Hepatocyte (in vitro differentiated cells): ENCODE measurements around the gene MED15. TPM values are rescaled to one million over a fixed set of nuclear protein-coding genes. Genes with fewer than 3 reads are reported as not detected.

Source experiments
- DNase-seq: peaks from one replicate; pipeline ENCODE4 v3.0.0-alpha.2; 2016; ENCODE audit warnings: low spot score
- H2AFZ ChIP-seq: fragments of 200-600 bp; sonication (generic); 2 replicates; pipeline ENCODE4 v1.6.0; 2016; ENCODE audit warnings: antibody characterized with exemption, mild to moderate bottlenecking
- H3K27ac ChIP-seq: fragments of 200-600 bp; sonication (generic); 2 replicates; pipeline ENCODE4 v1.5.1; 2016; ENCODE audit warnings: mild to moderate bottlenecking
- H3K27me3 ChIP-seq: fragments of 200-600 bp; sonication (generic); 2 replicates; pipeline ENCODE4 v1.6.1; 2016
- H3K36me3 ChIP-seq: fragments of 200-600 bp; sonication (generic); replicated peaks from 2 replicates; pipeline ENCODE4 v1.5.1; 2016; ENCODE audit warnings: low read depth; ENCODE audit not compliant: insufficient read depth
- H3K4me1 ChIP-seq: fragments of 200-600 bp; sonication (generic); 2 replicates; pipeline ENCODE4 v1.5.1; 2016; ENCODE audit warnings: mild to moderate bottlenecking, moderate library complexity; ENCODE audit not compliant: insufficient read depth
- H3K4me2 ChIP-seq: fragments of 200-600 bp; sonication (generic); 2 replicates; pipeline ENCODE4 v1.6.0; 2016
- H3K4me3 ChIP-seq: fragments of 200-600 bp; sonication (generic); 2 replicates; pipeline ENCODE4 v1.5.1; 2016; ENCODE audit warnings: mild to moderate bottlenecking
- H3K79me2 ChIP-seq: fragments of 200-600 bp; sonication (generic); 2 replicates; pipeline ENCODE4 v1.6.0; 2017; ENCODE audit warnings: mild to moderate bottlenecking
- H3K9me2 ChIP-seq: fragments of 200-600 bp; sonication (generic); replicated peaks from 2 replicates; pipeline ENCODE4 v1.6.0; 2017; ENCODE audit warnings: mild to moderate bottlenecking; ENCODE audit not compliant: insufficient read depth
- H3K9me3 ChIP-seq: fragments of 200-600 bp; sonication (generic); 2 replicates; pipeline ENCODE4 v1.5.1; 2016; ENCODE audit warnings: low read depth, mild to moderate bottlenecking
- H4K20me1 ChIP-seq: fragments of 200-600 bp; sonication (generic); 2 replicates; pipeline ENCODE4 v1.6.0; 2016; ENCODE audit warnings: mild to moderate bottlenecking; ENCODE audit not compliant: insufficient read depth, poor library complexity, severe bottlenecking
- EZH2 ChIP-seq: fragments of 200-600 bp; sonication (generic); IDR thresholded peaks from 2 replicates; pipeline ENCODE4 v1.6.1; 2016; ENCODE audit warnings: antibody characterized with exemption, mild to moderate bottlenecking, borderline replicate concordance
- EZH2phosphoT487 ChIP-seq: fragments of 200-600 bp; sonication (generic); IDR thresholded peaks from one replicate; pipeline ENCODE4 v1.6.1; 2018; ENCODE audit warnings: antibody characterized with exemption, mild to moderate bottlenecking, low read depth, moderate library complexity; ENCODE audit not compliant: unreplicated experiment, severe bottlenecking
- WGBS: methylation state at CpG from one replicate; pipeline ENCODE4 v1.1.6; 2016; ENCODE audit warnings: low lambda C conversion rate; ENCODE audit errors: missing lambda C conversion rate; 5-methylcytosine and 5-hydroxymethylcytosine counted together
- polyA plus RNA-seq: library from polyadenylated mRNA; unstranded; fragments of >200 nt; fragmentation: Nextera tagmentation; extraction: Ambion mirVana; gene quantifications from 2 replicates; pipeline ENCODE4 v1.2.1, GENCODE V29; 2016
- total RNA-seq: library from RNA; depleted of rRNA; stranded (reverse); fragments of >200 nt; gene quantifications from 2 replicates; pipeline ENCODE4 v1.2.3, GENCODE V29; 2014
- TF ChIP-seq, protein P1 (sequence below): fragments of 200-600 bp; sonication (generic); IDR thresholded peaks from 2 replicates; pipeline ENCODE4 v1.5.1; 2016; ENCODE audit warnings: antibody characterized with exemption, mild to moderate bottlenecking; ENCODE audit not compliant: poor library complexity

Gene MED15
- total and polyA plus RNA-seq, 2 experiments from 2014 or later, result 31.5 to 53.1 TPM

DNA sequence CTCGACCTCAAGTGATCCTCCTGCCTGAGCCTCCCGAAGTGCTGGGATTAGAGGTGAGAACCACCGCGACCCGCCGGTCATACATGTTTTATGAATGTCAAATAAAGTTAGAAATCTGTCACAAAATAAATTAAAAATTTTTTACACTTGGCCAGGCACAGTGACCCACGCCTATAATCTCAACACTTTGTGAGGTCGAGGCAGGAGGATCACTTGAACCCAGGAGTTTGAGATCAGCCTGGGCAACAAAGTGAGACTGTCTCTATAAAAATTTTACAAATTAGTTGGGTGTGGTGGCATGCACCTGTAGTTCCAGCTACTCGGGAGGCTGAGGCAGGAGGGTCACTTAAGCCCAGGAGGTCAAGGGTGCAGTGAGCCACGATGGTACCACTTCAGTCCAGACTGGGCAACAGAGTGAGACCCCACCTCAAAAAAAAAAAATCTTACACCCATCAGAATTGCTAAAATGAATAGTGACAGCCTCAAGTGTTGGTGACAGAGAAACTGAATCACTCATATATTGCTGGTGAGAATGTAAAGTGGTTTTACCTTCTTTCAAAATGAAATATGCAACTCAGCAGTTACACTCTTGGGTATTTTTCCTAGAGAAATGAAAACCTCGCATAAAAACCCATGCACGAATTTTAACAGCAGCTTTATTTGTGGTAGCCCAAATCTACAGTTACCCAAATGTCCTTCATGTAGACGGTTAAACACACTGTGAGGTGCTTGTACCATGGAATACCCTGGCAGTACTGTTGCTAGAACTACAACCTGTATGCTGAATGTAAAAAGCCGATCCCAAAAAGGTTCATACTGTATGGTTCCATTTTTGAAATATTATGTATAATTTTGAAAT, 55.4 kb downstream of the MED15 start:
- no peak for DNase-seq
- H3K27ac ChIP-seq, result no peak overlapping the region

DNA sequence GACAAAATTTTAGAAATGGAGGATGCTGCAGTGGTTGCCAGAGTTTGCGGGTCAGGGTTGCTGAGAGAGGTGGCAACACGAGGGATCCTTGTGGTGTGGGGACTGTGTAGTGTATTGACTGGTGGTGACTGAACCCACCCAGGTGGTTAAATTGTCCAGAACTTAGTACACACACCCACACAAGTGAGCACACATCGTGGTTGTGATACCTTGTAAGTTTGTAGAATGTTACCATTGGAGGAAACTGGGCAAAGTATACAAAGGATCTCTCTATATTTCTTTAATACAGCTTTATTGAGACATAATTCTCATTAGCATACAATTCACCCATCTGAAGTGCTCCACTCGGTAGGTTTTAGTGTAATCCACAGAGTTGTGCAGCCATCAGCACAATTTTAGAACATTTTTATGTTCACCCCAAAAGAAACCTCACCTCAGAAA, 56.1 kb downstream of the MED15 start:
- no peak for DNase-seq
- peaks cover 26% of the 10 kb centered on the region for H3K79me2 ChIP-seq
- no peak overlapping the region for H3K4me2 ChIP-seq
- H3K9me2 ChIP-seq, result no peaks in the 10 kb centered on the region
- peaks cover 16% of the 10 kb centered on the region for H3K4me1 ChIP-seq
- H3K27me3 ChIP-seq, result no peaks in the 10 kb centered on the region
- H3K9me3 ChIP-seq, result no peaks in the 10 kb centered on the region
- 92% methylated on average over 4 of the region's 4 CpGs for WGBS
- no peak overlapping the region for H3K27ac ChIP-seq
- peaks cover 6% of the 10 kb centered on the region for H3K36me3 ChIP-seq
- H4K20me1 ChIP-seq, result peaks cover 3% of the 10 kb centered on the region
- TF ChIP-seq EZH2phosphoT487, result no peak
- TF ChIP-seq, protein P1, sequence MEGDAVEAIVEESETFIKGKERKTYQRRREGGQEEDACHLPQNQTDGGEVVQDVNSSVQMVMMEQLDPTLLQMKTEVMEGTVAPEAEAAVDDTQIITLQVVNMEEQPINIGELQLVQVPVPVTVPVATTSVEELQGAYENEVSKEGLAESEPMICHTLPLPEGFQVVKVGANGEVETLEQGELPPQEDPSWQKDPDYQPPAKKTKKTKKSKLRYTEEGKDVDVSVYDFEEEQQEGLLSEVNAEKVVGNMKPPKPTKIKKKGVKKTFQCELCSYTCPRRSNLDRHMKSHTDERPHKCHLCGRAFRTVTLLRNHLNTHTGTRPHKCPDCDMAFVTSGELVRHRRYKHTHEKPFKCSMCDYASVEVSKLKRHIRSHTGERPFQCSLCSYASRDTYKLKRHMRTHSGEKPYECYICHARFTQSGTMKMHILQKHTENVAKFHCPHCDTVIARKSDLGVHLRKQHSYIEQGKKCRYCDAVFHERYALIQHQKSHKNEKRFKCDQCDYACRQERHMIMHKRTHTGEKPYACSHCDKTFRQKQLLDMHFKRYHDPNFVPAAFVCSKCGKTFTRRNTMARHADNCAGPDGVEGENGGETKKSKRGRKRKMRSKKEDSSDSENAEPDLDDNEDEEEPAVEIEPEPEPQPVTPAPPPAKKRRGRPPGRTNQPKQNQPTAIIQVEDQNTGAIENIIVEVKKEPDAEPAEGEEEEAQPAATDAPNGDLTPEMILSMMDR, result no peak
- H3K4me3 ChIP-seq, result no peak overlapping the region
- no peak overlapping the region for H2AFZ ChIP-seq

More for the DNA sequence above, 55.4 kb downstream of the MED15 start:
- peaks cover 14% of the 10 kb centered on the region for H3K4me1 ChIP-seq
- no peaks in the 10 kb centered on the region for H3K9me3 ChIP-seq
- no peak overlapping the region for H3K4me2 ChIP-seq
- H3K9me2 ChIP-seq, result no peaks in the 10 kb centered on the region
- H3K27me3 ChIP-seq, result no peaks in the 10 kb centered on the region
- H3K4me3 ChIP-seq, result no peak overlapping the region
- peaks cover 6% of the 10 kb centered on the region for H3K36me3 ChIP-seq
- peaks cover 3% of the 10 kb centered on the region for H4K20me1 ChIP-seq
- no peak overlapping the region for H2AFZ ChIP-seq
- TF ChIP-seq EZH2phosphoT487 (no peak), EZH2 (no peak)
- TF ChIP-seq, protein P1, result no peak
- WGBS, result 96% methylated on average over 14 of the region's 14 CpGs
- peaks cover 32% of the 10 kb centered on the region for H3K79me2 ChIP-seq

DNA sequence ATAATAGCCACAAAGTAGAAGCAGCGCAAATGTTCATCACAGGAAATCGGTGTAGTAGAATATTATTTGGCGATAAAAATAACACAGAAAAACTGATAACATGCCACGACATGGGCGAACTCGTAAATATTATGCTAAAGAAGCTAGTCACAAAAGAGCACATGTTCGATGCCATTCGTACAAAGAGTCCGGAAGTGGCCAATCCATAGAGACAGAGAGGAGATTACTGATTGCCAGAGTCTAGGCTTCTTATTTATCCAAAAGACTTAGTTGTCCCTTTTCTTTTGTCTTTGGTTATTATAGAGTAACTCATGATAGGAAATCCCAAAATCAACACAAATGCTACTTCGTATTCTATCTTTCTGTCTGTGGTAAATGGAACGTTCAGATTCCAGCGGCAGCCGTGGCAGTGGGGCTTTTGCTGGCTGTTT, 56.5 kb downstream of the MED15 start:
- DNase-seq, result no peak
- Histone ChIP-seq H3K79me2 (peaks cover 22% of the 10 kb centered on the region), H2AFZ (no peak overlapping the region), H3K27me3 (no peaks in the 10 kb centered on the region), H3K9me3 (no peaks in the 10 kb centered on the region), H4K20me1 (peaks cover 3% of the 10 kb centered on the region), H3K9me2 (no peaks in the 10 kb centered on the region), H3K4me1 (peaks cover 20% of the 10 kb centered on the region), H3K27ac (no peak overlapping the region), H3K4me3 (no peak overlapping the region), H3K4me2 (no peak overlapping the region), H3K36me3 (peaks cover 6% of the 10 kb centered on the region)
- TF ChIP-seq, protein P1, result no peak
- 74% methylated on average over 13 of the region's 13 CpGs for WGBS
